ENCODE data around the gene OOSP4A.

The OOSP4A gene

DNA sequence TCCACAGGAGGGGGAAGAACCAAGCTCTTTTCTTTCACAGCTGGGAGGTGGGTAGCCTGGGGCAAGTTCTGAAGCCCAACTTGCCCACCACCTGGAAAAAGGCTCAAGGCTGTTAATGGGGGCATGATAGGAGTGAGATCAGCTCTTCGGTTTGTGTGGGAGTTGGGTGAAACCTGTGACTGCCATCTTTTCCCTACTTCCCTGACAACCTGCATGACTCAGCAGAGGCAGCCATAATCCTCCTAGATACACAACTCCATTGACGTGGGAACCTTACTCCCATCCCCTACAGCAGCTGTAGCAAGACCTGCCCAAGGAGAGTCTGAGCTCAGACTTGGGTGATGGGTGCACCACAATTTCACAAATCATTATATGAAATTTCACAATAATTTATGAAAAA is 39.9 kb downstream of the OOSP4A start:
- Mint-ChIP-seq H3K36me3 (ENCODE audit: low read depth) (no peaks in the 10 kb centered on the region), H3K27ac (no peak overlapping the region), H3K4me3 (no peak overlapping the region), H3K4me1 (ENCODE audit: low read depth) (no peaks in the 10 kb centered on the region), H3K27me3 (peaks cover 19% of the 10 kb centered on the region), H3K9me3 (no peaks in the 10 kb centered on the region)
- DNase-seq = no peak

GRCh38 chr11:60005360-60005759 is 41.5 kb downstream of the OOSP4A start:
- no peak for DNase-seq
- Mint-ChIP-seq H3K4me3 (no peak overlapping the region), H3K27ac (no peak overlapping the region), H3K9me3 (no peaks in the 10 kb centered on the region), H3K36me3 (ENCODE audit: low read depth) (no peaks in the 10 kb centered on the region), H3K27me3 (peaks cover 22% of the 10 kb centered on the region), H3K4me1 (ENCODE audit: low read depth) (no peaks in the 10 kb centered on the region)

DNA sequence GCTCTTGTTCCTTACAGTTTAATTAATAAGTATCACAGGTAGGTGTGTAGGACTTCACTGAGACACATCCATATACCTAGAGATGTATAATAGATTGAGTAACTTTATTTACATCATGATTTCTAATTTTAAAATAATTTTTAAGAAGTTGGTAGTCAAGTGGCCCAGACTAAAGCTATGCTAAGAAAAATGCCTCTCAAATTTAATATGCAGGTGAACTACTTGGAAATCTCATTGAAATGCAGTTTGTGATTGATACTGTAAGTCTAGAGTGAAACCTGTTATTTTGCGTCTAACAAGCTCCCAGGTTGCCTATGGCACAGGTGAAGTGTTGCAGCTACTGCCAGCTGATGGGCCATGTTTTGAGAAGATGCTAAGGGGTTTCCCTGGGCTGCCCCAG is 53.0 kb downstream of the OOSP4A start, which contains the start of gene OOSP4B:
OOSP4B (plus strand) TSS at position 301 of the 400 bp plus-strand sequence.
- Mint-ChIP-seq H3K36me3 (ENCODE audit: low read depth) (no peaks in the 10 kb centered on the region), H3K27me3 (peaks cover 14% of the 10 kb centered on the region)

DNA sequence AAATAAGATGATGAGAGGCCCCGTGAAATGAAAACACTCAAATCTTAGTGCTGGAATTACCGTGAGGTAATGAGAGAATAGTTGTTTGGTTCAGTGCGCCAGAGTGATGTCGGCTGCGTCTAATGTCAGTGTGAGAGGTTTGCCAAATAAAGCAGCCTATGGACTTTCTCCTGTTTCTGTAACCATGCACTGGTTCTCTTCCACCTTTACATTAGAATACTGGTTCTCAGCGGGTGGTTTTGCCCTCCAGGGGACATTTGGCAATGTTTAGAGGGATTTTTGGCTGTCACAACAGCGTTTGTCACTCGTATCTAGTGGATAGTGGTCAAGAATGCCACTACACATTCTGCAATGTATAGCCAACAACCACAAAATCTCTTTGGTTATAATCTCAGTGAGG is 54.2 kb downstream of the OOSP4A start:
- no peaks in the 10 kb centered on the region for H3K4me1 Mint-ChIP-seq (ENCODE audit: low read depth)
- no peak for DNase-seq
- no peaks in the 10 kb centered on the region for H3K9me3 Mint-ChIP-seq
- peaks cover 12% of the 10 kb centered on the region for H3K27me3 Mint-ChIP-seq
- no peak overlapping the region for H3K4me3 Mint-ChIP-seq
- H3K36me3 Mint-ChIP-seq (ENCODE audit: low read depth) = no peaks in the 10 kb centered on the region
- H3K27ac Mint-ChIP-seq = no peak overlapping the region

More for the DNA sequence above, 53.0 kb downstream of the OOSP4A start, which contains the start of gene OOSP4B:
- H3K9me3 Mint-ChIP-seq = no peaks in the 10 kb centered on the region
- H3K4me1 Mint-ChIP-seq (ENCODE audit: low read depth) = no peaks in the 10 kb centered on the region
- no peak within 1 kb of the TSS for H3K4me3 Mint-ChIP-seq
- H3K27ac Mint-ChIP-seq = no peak within 1 kb of the TSS
- DNase-seq = no peak
